ENCODE results near the gene HLA-DQA1.

- no peak for TF ChIP-seq CTCF (IDR thresholded peaks at IDR 0.05)
- TF ChIP-seq EP300 (IDR thresholded peaks at IDR 0.05), result no peak
These were observed 28.8 kb upstream of the HLA-DQA1 start for GRCh38 chr6:32608362-32608761.
